PFSK-1 (cell line): ENCODE results near the gene BCL2L13.

Experiments
- FOXP2 ChIP-seq: optimal IDR thresholded peaks from 2 replicates; pipeline ENCODE3; 2011; ENCODE audit warnings: borderline replicate concordance, control low read depth, inconsistent platforms; ENCODE audit not compliant: insufficient read depth; ENCODE audit errors: extremely low read length, extremely low read depth
- POLR2AphosphoS5 ChIP-seq: IDR thresholded peaks from 2 replicates; pipeline ENCODE4 v1.6.1; 2012; ENCODE audit warnings: low read depth, mild to moderate bottlenecking, control low read depth, low read length, moderate library complexity
- REST ChIP-seq, 2 experiments: IDR thresholded peaks; 2 replicates each; pipeline versions ENCODE4 v1.6.1 to v1.8.0; 2011 to 2012; ENCODE audit warnings: low read depth in 2 of 2, low read length in 2 of 2, control low read depth in 1 of 2, inconsistent platforms in 1 of 2, mild to moderate bottlenecking in 1 of 2, moderate library complexity in 1 of 2; ENCODE audit not compliant: insufficient read depth in 1 of 2
- SIN3A ChIP-seq: IDR thresholded peaks from 2 replicates; pipeline ENCODE4 v1.6.1; 2012; ENCODE audit warnings: mild to moderate bottlenecking, low read length, moderate library complexity, borderline replicate concordance; ENCODE audit not compliant: insufficient read depth
- TAF1 ChIP-seq: IDR thresholded peaks from 2 replicates; pipeline ENCODE4 v1.6.1; 2012; ENCODE audit warnings: low read length, control low read depth, borderline replicate concordance; ENCODE audit not compliant: insufficient read depth

The BCL2L13 gene

GRCh38 chr22:17698948-17699347, 60.4 kb downstream of the BCL2L13 start:
- TF ChIP-seq POLR2AphosphoS5: no peak
- TF ChIP-seq SIN3A: no peak
- no peak for TF ChIP-seq REST (IDR thresholded peaks at IDR 0.05; ENCODE audit: insufficient read depth in 1 of 2, low read depth in 2 of 2, low read length in 2 of 2)
- TF ChIP-seq TAF1: no peak
- TF ChIP-seq FOXP2: no peak

GRCh38 chr22:17699696-17700340, 61.3 kb downstream of the BCL2L13 start:
- no peak for TF ChIP-seq SIN3A
- no peak for TF ChIP-seq REST (IDR thresholded peaks at IDR 0.05; ENCODE audit: insufficient read depth in 1 of 2, low read depth in 2 of 2, low read length in 2 of 2)
- TF ChIP-seq POLR2AphosphoS5: no peak
- TF ChIP-seq TAF1: no peak
- no peak for TF ChIP-seq FOXP2

- no peak for TF ChIP-seq REST (IDR thresholded peaks at IDR 0.05; ENCODE audit: insufficient read depth in 1 of 2, low read depth in 2 of 2, low read length in 2 of 2)
- TF ChIP-seq POLR2AphosphoS5: no peak
- no peak for TF ChIP-seq SIN3A
- no peak for TF ChIP-seq TAF1
- no peak for TF ChIP-seq FOXP2
Observed at GRCh38 chr22:17700778-17701177, 62.2 kb downstream of the BCL2L13 start.

- TF ChIP-seq REST (IDR thresholded peaks at IDR 0.05; ENCODE audit: insufficient read depth in 1 of 2, low read depth in 2 of 2, low read length in 2 of 2) (no peak), TAF1 (no peak), SIN3A (no peak), POLR2AphosphoS5 (no peak), FOXP2 (no peak)
Observed at GRCh38 chr22:17703811-17704210, 65.3 kb downstream of the BCL2L13 start.

GRCh38 chr22:17705546-17705945, 67.0 kb downstream of the BCL2L13 start:
- no peak for TF ChIP-seq TAF1
- no peak for TF ChIP-seq REST (IDR thresholded peaks at IDR 0.05; ENCODE audit: insufficient read depth in 1 of 2, low read depth in 2 of 2, low read length in 2 of 2)
- no peak for TF ChIP-seq SIN3A
- TF ChIP-seq POLR2AphosphoS5: no peak
- no peak for TF ChIP-seq FOXP2
